ENCODE data around the gene ZNF33B.

The ZNF33B gene

DNA sequence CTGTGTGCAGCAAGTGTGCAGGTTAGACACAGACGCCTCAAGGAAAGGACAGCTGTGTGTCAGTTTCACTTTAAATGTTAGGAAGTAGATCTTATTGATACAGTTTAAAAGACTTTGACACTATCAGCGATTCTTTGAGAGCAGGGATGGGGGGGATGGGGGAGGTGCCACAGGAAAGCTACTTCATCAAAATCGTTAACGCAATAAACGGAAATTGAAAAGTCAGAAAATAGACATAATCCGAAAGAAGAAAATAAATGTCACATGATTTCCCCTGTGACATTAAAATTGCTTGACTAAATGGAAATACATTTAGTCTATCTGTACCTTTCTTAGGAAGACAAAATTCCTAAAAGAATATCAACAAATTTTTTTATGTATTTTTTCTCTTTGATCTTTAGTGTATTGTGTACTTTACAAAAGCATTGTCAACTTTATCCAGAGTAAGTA is 476 bp upstream of the ZNF33B start:
- peak overlapping the region; percentile 63 for H3K4me3 ChIP-seq (ENCODE audit: low read depth, low read length)
- no peak for DNase-seq (ENCODE audit: low read depth)
- TF ChIP-seq, protein P1, sequence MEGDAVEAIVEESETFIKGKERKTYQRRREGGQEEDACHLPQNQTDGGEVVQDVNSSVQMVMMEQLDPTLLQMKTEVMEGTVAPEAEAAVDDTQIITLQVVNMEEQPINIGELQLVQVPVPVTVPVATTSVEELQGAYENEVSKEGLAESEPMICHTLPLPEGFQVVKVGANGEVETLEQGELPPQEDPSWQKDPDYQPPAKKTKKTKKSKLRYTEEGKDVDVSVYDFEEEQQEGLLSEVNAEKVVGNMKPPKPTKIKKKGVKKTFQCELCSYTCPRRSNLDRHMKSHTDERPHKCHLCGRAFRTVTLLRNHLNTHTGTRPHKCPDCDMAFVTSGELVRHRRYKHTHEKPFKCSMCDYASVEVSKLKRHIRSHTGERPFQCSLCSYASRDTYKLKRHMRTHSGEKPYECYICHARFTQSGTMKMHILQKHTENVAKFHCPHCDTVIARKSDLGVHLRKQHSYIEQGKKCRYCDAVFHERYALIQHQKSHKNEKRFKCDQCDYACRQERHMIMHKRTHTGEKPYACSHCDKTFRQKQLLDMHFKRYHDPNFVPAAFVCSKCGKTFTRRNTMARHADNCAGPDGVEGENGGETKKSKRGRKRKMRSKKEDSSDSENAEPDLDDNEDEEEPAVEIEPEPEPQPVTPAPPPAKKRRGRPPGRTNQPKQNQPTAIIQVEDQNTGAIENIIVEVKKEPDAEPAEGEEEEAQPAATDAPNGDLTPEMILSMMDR (IDR thresholded peaks at IDR 0.05; ENCODE audit: low read depth, low read length, missing control alignments), result no peak
- in situ Hi-C loops (cut with HindIII; ENCODE audit: low sequenced_read_pairs), result no loop called here

DNA sequence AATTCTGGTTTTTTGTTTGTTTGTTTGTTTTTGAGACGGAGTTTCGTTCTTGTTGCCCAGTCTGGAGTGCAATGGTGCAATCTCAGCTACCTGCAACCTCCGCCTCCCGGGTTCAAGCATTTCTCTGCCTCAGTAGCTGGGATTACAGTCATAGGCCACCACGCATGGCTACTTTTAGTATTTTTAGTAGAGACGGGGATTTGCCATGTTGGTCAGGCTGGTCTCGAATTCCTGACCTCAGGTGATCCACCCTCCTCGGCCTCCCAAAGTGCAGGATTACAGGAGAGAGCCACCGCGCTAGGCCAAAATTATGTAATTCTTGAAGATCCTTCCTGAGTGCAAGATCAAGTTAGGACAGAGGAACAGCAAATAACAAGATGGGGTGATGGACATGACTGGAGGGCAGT is 719 bp downstream of the ZNF33B start:
- no peak for DNase-seq (ENCODE audit: low read depth)
- in situ Hi-C loops (cut with HindIII; ENCODE audit: low sequenced_read_pairs), result no loop called here
- TF ChIP-seq, protein P1 (IDR thresholded peaks at IDR 0.05; ENCODE audit: low read depth, low read length, missing control alignments), result no peak
- H3K4me3 ChIP-seq (ENCODE audit: low read depth, low read length), result peak overlapping the region; percentile 63

DNA sequence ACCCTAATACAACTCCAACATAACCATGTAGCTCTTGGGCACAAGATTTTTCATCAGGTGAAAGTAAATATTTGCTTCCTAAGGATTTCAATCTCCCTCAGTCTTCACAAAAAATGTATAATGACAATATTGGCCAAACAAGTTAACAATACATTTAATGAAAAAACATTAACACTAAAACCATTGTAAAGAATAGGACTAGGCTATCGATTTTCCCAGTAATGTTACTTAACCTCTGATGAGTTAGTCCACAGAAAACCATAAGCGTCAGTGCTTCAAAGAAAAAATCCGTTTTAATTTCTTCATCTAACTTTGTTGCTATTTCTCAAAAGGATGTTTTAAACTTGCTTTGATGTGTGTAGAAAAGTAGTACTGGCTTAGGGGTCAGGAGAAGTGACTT is 1.2 kb downstream of the ZNF33B start:
- TF ChIP-seq, protein P1 (IDR thresholded peaks at IDR 0.05; ENCODE audit: low read depth, low read length, missing control alignments), result no peak
- DNase-seq (ENCODE audit: low read depth), result no peak
- H3K4me3 ChIP-seq (ENCODE audit: low read depth, low read length), result no peak overlapping the region
- in situ Hi-C loops (cut with HindIII; ENCODE audit: low sequenced_read_pairs), result no loop called here

DNA sequence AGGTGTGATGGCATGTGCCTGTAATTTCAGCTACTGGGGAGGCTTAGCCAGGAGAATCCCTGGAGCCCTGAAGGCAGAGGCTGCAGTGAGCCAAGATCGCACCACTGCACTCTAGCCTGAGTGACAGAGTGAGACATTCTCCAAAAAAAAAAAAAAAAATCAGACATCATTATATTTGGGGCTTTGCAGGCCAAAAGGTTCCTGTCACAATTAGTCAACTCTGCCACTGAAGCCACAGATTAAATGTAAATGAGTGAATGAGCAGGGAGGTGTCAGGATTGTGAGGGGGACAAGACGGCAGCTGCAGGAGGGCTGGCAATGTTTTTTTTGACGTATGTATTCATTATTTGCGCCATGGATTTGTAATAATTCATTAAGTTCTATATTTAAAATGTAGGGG is 3.3 kb downstream of the ZNF33B start:
- TF ChIP-seq, protein P1 (IDR thresholded peaks at IDR 0.05; ENCODE audit: low read depth, low read length, missing control alignments), result no peak
- H3K4me3 ChIP-seq (ENCODE audit: low read depth, low read length), result no peak overlapping the region
- in situ Hi-C loops (cut with HindIII; ENCODE audit: low sequenced_read_pairs), result no loop called here
- DNase-seq (ENCODE audit: low read depth), result no peak

DNA sequence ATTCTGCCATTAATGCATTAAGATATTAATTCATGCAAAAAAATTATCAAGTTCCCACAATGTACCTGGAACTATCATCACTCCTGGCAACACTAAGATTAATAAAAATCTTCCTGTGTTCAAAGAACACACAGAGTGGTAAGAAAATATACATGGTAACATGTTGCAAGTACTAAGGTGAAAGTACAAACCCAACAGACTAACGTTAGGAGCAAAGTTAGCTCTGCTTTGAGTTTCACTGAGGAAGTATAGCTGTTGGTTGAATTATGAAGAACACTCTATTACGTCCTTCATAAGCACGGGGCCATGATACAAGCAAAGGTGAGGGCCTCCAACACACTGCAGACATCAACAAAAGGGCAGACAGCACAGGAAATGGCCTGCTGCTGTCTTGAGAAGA is 5.8 kb downstream of the ZNF33B start:
- no peak overlapping the region for H3K4me3 ChIP-seq (ENCODE audit: low read depth, low read length)
- no peak for DNase-seq (ENCODE audit: low read depth)
- in situ Hi-C loops (cut with HindIII; ENCODE audit: low sequenced_read_pairs), result no loop called here
- TF ChIP-seq, protein P1 (IDR thresholded peaks at IDR 0.05; ENCODE audit: low read depth, low read length, missing control alignments), result no peak

DNA sequence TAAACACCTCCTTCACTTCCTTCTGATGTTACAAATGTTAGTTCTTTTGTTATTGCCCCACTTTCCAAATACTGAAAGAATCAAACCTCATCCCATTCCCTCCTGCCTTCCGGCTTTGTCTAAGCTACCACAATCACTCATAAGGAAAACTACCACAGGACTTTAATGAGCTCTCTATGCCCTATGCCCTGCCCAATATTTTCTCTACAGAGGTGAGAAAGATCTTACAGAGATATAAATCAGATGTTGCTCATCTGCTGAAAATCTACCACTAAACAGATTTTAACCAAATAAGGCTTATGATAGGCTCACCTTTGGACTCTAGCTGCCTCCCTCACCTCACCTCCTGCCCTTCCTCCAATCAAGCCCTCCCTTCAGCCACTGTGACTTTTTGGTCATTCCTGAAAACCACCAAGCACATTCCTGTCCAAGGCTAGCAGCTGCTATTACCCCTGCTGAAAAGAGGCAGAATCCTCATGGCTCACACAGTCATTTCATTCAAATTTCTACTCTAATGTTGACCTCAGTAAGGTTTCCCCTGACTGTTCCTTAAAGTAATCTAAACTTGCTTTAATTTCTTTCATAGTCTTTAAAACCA is 7.7 kb downstream of the ZNF33B start:
- DNase-seq (ENCODE audit: low read depth), result no peak
- no peak overlapping the region for H3K4me3 ChIP-seq (ENCODE audit: low read depth, low read length)
- TF ChIP-seq, protein P1 (IDR thresholded peaks at IDR 0.05; ENCODE audit: low read depth, low read length, missing control alignments), result no peak
- in situ Hi-C loops (cut with HindIII; ENCODE audit: low sequenced_read_pairs), result no loop called here

All from astrocyte of the cerebellum (primary cell).